Germinal center (tissue), 1 donor: ENCODE measurements around the gene POLR3B.
"Not testable (repeated sequence)": the region's sequence is repeated elsewhere in the genome, so short reads cannot be mapped to it uniquely, and the experiment has no call there.

Experiments
- DNase-seq: peaks from one replicate; pipeline ENCODE4 v3.0.0; 2012; ENCODE audit warnings: mixed read lengths, low spot score

Gene POLR3B

DNA sequence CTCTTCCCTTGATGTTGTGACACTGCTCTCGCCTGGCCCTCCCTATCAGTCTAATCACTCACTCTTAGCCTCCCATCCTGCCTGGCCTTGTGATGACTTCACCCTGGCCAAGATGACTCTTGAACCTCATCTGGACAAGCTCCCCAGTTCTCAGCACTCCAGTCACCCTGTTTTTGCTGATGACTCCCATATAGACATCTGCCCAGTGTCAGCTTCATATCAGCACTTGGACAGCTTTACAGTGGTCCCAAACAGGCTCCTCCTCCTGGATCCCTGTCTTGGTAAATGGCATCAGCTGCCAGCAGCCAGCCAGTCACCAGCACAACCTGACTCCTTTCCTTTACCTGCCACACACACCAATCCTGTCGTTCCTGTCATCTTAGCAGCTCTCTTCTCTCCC lies 104.2 kb downstream of the POLR3B start:
- DNase-seq = no peak

DNA sequence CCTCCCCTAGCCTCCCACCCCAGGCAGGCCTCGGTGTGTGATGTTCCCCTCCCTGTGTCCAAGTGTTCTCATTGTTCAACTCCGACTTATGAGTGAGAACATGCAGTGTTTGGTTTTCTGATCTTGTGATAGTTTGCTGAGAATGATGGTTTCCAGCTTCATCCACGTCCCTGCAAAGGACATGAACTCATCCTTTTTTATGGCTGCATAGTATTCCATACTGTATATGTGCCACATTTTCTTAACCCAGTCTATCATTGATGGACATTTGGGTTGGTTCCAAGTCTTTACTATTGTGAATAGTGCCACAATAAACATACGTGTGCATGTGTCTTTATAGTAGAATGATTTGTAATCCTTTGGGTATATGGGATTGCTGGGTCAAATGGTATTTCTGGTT lies 108.1 kb downstream of the POLR3B start:
- DNase-seq = not testable (repeated sequence)

DNA sequence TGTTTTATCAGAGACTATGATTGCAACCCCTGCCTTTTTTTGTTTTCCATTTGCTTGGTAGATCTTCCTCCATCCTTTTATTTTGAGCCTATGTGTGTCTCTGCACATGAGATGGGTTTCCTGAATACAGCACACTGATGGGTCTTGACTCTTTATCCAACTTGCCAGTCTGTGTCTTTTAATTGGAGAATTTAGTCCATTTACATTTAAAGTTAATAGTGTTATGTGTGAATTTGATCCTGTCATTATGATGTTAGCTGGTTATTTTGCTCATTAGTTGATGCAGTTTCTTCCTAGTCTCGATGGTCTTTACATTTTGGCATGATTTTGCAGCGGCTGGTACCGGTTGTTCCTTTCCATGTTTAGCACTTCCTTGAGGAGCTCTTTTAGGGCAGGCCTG lies 118.1 kb downstream of the POLR3B start:
- not testable (repeated sequence) for DNase-seq

DNA sequence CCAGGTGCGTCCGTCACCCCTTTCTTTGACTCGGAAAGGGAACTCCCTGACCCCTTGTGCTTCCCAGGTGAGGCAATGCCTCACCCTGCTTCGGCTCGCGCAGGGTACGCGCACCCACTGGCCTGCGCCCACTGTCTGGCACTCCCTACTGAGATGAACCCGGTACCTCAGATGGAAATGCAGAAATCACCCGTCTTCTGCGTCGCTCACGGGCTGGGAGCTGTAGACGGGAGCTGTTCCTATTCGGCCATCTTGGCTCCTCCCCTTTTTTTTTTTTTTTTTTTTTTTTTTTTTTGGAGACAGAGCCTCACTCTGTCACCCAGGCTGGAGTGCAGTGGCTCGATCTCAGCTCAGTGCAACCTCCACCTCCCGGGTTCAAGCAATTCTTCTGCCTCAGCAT lies 120.1 kb downstream of the POLR3B start:
- DNase-seq = not testable (repeated sequence)

DNA sequence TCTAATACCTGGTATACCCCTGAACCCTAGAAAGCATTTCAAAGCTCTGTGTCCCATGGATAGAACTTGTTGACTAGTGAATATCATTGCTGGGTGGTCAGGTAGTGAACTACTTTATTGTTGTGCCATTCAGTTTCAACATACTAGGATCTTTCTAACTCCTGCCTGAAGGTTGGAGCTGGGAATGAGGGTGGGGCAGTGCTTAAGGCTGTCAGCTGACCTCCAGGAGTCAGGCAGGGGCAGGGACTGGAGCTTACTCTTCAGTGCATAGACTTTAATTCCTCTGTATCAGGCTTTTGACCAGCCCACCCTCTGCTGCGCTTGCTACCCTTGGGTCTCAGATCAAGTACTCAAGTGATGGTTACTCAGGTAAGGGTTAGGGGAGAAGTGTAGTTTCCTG lies 122.7 kb downstream of the POLR3B start:
- DNase-seq = no peak

DNA sequence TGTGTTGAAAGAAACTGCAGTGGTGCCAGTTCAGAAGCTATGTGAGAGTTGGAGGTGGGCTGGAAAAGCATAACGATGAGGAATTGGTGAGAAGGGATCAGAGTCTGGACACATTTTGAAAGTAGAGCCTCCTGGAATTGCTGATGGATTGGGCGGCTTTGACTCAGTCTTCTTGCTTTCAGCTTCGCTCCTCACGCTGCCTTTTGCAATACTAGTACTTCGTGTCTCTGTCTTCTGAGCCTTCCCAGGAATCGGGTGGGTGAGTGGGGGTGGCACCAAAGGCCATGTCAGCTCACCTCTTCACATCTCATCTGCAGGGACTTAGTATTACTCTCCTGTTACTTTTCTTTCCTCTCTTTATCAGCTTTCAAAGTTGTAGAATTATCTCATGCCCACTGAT lies 123.7 kb downstream of the POLR3B start:
- DNase-seq = no peak

DNA sequence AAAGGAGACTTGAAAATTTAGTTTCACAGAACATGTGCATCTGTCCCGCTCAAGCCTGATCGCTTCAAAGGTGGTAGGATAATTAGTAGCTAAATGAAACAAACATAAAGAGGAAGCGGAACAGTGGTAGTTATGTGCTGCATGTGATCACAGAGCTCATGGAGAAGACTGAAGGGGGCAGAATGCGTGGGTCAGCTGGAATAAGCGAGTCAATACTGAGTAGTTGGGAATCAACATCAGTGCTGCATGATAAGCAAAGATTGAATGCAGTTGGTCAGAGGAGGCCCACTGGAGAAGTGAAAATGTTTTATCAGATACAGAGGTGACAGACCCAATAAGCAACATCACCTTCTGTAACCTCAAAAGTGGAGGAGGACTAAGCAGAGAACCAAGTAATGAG lies 130.1 kb downstream of the POLR3B start:
- no peak for DNase-seq

DNA sequence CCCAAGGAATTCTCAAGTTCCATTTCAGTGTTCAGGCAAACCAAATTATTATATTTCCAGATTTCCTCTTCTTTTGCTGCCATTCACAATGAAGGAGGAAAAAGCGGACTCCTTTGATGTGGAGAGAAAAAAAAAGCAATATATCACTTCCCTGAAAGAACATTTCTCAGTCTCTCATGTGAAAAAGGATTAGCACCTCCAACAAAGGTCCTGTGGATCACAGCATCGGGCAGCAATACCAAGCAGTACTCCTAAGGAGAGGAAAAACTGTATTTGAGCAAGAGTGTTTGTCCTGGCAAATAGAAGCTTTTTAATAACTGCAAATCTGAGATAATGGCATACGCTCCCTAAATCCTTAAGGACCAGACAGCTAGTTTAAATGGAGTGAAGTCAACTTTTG lies 131.3 kb downstream of the POLR3B start:
- DNase-seq = no peak

DNA sequence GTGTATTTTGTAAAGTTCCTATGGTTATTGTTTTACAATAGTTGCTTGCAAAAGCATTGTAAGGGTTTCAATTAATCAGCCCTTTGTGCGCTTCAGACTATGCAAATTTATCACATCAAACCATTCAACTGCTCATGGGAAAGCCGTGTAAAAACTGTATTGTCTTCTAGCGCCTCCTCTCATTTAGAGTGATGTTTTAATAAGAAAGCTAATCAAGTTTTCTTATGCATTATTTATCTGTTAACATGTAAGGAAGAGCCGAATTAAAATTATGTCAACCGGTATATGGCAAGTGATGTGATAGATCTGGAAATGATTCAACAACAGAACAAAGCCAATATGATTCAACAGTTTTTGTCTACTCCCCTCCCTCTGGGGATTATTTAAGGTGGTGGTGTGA lies 132.7 kb downstream of the POLR3B start:
- DNase-seq = no peak

DNA sequence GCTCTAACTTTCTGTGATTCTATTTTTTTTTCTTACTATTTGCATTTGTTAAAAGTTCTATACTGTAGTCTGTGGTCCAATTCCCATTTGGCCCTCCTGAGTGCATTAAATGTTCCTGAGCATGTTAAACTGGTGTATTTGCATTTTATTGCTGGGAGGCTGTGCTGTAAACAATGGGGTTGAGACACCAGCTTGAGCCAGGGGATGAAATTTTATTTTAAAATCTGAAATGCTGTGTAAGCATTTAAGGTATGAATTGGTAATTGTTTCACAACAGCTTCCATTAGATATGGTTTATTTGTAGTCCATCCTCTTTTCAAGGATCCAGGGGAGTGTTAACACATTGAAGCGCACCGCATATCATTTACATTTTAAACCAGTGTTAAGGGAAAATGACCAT lies 135.3 kb downstream of the POLR3B start:
- DNase-seq = no peak

DNA sequence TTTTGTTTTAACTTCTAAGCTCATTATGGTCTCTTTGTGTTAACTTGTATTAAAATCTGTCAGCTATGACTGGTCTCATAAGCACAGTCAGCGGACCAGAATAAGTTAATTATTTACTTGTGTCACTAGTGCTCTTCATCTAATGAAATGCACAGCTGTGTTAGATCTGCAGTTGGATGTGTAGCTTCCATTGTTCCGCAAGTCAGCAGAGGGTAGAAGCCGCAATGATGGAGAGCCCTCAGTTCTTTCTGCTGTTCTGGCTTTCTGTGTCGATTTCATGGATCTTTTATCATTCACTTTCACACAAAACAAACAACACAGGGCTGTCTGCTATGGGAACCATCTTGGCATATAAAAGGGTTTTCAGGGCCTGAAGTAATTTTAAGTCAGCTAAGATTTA lies 136.0 kb downstream of the POLR3B start:
- DNase-seq = no peak

DNA sequence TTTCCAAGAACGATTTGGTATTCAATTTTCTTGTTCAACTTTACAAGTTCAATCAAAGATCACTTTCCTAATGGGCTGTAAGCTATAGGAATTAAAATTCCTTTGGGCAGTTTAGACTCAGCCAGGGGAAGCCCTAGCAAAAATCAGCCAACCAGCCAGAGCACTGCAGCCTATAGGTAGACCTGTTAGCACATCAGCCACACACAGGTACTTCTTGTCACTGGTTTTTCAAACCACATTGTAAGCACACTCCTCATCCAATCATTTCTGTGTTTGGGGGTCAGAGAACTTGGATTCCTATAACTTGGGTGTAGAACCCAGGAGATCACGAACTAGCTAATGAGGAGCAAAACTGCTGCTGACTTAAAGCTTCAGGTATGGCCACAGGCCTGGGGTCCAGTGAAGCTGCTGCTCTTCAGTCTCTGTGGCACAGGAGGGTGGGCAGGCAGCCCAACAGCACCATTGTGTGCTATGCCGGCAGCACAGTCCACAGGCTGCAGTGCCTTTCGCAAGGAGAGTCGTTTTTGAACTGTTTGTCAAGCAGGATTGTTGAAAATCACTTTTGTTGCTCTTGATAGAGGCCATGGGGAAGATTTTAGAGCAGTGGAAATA lies 137.9 kb downstream of the POLR3B start:
- no peak for DNase-seq

DNA sequence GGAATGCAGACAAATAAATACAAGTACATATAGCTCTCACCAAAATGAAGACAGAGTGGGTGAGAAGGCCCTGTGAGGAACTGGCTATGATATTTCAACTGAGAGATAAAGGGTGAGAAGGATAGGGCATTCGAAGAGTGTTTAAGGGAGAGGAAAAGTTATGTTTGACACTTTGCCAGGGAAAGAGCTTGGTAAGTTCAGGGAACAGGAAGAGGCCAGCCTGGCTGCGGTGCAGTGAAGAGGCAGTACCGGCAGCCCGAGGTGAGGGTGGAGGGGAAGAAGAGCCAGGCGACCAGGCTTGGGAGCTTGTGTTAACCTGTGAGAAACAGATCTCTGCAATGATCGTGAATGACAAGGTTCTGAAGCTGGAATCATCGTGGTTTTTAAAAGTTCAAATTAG lies 140.5 kb downstream of the POLR3B start:
- no peak for DNase-seq

DNA sequence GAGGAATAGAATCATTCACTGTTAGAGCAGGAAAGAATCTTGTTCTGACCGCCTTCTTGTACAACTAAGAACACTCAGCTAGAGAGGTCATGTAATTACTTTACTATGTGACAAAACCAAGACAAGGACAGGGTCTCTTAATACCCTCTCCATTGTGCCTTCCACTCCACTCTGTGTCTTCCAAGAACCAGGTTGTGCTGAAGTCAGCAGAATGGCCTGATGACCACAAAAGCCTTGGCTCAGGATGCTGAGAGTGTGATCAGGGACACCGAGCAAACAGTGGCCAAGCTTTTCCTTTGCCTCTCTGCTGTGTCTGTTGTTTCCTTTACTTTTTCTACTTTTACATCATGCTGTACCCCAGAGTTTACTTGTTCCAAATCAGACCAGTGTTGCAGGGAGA lies 142.1 kb downstream of the POLR3B start:
- DNase-seq = no peak

DNA sequence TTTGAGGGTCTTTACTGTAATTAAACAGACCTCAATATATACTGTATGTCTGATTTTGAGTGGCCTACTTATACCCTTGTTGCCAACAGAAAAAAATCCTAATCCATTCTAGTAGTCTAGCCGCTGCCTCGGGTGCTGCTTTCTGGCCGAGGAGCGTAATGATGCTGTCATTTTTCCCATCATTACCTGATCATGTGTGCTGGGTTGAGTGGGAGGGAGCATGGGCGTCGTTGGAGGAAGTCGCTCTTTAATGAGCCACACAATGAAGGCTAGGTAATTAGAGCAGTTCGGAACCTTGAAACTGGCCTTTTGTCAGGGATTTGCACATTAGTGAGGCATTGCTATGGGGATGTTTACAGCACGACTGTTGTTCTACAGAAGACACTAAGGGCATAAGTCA lies 149.1 kb downstream of the POLR3B start:
- no peak for DNase-seq

DNA sequence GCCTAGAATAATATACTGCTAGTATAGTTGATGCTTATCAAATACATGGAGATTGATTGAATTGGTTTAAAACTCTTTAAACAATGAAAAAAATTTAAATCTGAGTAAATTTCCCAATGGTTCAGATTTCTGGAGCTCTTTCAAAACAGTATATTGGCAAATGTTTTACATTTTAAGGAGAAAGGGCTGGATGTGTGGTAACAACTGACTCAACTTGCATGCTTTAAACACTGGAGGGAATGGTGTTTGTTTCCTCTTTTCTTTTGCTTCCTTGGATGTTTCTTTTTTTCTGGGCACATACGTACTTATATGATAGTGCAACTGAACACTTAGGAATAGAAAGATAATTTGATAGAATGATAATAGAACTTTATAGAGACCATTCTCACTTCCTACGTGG lies 151.4 kb downstream of the POLR3B start:
- no peak for DNase-seq

DNA sequence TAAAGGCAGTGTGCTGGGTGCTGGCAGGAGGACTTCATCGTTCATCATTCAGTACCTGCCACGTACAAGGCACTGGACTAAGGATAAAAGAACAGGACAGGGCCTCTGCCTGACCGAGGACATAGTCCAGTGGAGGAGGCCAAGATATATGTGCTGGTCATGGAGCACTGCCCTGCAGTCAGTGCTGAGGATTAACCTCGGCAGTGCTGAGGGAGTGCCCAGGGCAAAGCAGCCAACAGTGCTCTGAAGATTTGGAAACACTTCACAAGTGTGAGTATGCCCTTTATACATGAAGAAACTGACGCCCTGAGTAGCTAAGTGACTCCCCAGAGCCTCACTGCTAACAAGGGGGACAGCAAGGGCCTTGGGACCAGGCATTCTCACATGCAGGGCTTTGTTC lies 153.8 kb downstream of the POLR3B start:
- no peak for DNase-seq

DNA sequence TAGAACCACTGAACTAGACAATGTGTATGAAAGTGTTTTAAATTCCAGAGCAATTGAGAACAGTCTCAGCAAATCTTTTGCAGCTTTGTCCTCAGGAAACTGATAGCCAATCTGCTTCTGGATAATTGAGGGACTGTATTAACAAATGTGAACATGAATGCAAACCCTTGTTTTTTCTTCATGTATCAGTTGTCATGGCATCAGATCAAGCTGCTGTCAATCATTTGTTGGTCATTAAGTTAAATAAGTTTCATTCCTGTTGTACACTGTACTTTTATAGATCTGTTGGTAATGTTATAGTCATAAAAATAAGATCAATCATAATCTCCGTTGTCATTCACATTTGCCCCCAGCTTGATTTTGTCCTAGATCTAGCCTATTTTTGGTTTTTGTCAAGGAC lies 159.8 kb downstream of the POLR3B start:
- DNase-seq = no peak

DNA sequence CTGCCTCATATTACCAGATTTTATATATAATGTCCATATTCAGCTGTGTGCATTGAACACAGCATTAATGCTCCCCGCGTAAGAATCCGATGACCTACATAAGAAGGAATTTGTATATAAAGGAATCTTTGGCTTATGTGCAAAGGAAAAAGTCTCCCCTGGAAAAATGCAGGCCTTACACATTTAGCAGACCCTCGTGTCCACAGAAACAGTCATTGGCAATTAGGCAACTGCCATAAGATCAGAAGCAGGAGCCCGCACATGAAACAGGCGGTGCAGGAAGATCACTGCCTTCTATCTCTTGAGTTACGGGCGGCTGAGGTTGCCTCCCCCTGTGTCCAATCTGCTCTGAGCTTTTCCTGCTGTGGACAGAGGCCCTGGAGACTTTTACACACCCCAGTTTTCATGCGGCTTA lies 162.1 kb downstream of the POLR3B start:
- DNase-seq = no peak

DNA sequence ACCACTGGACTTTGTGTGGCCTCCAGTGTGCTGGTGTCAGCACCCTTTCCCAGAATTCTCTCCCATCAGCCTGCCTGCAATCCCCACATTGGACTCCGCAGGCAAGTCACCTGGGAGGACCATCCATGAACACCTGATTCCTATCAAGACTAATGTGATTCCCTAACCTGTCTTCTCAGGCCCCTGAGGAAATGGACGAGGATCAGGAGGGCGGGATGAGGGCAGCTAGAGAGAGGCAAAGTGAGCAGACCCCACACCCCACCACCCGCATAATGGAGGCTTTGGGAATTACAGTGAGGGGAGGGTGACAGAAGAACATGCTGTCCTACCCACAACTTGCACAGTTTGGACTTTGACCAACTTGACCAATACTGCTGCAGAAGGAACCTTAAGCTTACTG lies 164.4 kb downstream of the POLR3B start:
- no peak for DNase-seq

DNA sequence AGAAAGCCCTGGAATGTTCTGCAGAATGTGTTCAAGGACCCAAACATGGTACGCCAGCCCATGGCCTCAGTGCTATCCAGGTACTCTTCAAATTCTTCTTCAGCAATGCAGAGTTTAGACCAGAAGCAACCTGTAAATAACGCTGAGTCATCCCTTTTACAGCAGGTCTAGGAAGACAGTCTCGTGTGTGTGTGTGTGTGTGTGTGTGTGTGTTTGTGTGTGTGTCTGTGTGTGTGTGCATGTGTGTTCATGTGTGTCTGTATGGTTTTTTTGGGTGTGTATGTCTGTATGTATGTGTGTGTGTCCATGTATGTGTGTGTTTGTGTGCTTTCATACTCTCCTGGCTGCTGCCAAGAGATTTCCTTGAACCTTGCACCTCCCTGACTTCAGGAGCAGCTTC lies 165.2 kb downstream of the POLR3B start:
- no peak for DNase-seq

DNA sequence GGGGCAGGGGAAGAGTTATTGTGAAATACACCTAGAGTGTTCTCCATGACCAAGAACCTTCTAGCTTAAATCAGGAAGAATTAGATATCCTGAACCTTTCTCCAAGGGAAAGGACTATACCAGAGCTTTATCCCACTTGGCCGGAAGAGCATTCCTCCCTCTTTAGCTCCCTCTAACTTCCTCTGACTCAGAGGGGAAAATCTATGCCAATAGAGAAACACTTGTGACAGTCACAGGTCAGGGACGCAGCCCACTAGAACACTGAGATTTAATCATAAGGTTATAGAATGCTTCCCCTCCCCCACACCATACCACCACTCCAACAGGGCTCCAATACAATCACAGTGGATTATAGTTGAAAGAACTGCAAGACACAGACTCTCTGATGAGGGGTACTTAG lies 169.8 kb downstream of the POLR3B start:
- no peak for DNase-seq

DNA sequence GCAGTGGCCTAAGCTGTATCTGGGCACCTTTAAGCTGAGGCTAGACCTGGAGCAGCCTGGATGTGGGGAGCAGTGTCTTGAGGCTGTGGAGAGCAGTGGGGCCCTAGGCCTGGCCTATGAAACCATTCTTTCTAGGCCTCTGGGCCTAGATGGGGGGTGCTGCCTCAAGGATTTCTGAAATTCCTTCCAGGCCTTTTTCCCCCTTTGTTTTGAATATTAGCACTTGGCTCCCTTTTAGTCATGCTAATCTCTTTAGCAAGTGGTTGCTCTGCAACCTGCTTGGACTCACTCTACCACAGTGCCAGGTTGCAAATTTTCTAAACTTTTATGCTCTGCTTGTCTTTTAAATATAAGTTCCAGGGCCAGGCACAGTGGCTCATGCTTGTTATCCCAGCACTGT lies 183.7 kb downstream of the POLR3B start:
- no peak for DNase-seq

DNA sequence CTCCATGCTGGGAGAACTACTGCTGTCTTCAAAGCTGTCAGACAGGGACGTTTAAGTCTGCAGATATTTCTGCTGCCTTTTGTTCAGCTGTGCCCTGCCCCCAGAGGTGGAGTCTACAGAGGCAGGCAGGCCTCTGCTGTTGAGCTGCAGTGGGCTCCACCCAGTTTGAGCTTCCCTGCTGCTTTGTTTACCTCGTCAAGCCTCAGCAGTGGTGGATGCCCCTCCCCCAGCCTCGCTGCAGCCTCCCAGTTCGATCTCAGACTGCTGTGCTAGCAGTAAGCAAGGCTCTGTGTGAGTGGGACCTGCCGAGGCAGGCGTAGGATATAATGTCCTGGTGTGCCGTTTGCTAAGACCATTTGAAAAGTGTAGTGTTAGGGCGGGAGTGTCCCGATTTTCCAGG lies 193.9 kb downstream of the POLR3B start:
- no peak for DNase-seq

DNA sequence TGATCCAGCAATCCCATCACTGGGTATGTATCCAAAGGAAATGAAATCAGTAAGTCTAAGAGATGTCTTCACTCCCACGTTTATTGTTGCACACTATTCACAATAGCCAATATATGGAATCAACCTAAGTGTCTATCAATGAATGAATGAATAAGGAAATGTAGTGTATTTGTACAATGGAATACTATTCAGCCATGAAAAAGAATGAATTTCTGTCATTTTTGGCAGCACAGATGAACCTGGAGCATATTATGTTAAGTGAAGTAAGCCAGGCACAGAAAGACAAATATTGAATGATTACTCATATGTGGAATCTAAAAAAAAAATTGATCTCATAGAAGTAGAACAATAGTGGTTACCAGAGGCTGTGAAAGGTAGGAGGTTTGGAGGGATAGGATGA lies 194.7 kb downstream of the POLR3B start:
- DNase-seq = no peak
